Measurements from ENCODE around the gene METTL15.
"Not testable (repeated sequence)": the region's sequence is repeated elsewhere in the genome, so short reads cannot be mapped to it uniquely, and the experiment has no call there.

METTL15 gene

DNA sequence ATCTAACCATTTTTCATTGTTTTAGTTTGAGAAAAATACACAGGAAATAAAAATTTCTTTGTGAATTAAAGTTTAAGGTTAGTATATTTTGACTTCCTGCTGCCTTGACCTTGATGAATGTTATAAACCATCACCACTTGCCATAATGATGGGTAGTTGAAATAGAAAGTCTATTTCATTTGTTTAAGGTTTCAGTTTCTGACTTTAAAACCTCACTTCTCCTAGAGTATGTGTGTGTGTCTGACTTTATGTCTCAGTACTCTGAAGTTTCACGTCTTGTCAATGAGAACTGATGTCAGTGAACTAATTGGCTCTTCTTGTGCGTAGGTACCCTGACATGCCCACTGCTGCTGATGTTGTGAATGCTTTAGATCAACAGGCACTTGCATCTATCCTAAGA, 188.2 kb downstream of the METTL15 start:
- no peak for DNase-seq (ENCODE audit: low spot score)

DNA sequence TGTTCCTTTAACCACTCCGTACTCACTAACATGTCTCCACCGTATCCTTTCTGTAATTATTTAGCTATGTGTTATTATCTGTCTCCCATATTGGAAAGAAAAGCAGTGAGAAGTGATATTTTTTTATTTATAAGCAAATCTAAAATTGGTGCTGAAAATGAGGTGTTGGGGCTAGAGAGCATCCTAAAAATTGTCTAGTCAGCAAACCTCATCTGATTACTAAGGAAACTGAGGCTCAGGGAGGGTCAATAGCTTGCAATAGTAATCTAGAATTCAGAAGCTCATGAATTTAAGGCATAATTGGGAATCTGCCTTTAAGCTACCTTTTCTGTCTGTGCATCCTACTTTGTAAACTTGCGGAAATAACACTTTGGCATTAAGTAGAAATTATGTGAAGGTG, 190.0 kb downstream of the METTL15 start:
- no peak for DNase-seq (ENCODE audit: low spot score)

DNA sequence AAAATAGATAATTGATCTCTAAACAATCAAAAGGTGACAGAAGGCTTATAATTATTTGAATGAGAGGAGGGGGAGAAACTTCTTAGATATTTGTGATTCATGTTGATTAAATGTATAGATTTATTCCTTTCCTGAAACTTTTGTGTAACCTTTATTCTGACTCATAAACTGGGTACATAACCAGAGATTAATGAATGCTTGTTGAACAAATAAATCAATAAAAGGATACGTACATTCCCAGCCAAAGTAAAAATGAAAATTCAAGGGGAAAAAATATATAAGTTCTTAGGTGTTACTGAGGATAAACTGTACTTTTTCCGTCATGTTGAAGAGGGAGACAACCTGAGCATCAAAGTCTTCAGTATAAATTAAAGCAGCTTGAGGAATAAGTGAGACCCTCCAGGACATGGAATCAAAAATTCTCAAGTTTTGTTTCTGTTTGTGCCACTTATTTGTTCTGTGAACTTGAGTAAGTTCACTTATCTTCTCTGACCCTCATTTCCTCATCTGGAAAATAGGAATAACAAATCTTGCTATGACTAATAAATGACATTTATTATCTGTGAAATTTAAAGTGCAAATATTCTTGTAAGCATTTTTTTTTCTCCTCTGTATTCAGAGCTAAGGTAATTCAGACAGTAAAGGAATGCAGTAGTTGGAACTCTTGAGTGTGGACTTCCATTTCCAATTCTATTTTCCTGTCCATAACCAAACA, 195.4 kb downstream of the METTL15 start:
- DNase-seq (ENCODE audit: low spot score): no peak

DNA sequence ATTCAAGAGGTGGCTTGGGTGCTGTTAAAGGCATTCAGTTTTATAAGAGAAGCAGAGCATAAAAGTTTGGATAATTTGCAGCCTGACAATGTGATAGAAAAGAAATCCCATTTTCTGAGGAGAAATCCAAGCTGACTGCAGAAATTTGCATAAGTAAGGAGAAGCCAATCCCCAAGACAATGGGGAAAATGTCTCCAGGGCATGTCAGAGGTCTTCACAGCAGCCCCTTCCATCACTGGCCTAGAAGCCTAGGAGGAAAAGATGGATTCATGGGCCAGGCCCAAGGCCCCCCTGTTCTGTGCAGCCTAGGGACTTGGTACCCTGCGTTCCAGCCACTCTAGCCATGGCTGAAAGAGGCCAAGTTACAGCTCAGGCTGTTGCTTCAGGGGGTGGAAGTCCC, 207.3 kb downstream of the METTL15 start:
- DNase-seq (ENCODE audit: low spot score): no peak

DNA sequence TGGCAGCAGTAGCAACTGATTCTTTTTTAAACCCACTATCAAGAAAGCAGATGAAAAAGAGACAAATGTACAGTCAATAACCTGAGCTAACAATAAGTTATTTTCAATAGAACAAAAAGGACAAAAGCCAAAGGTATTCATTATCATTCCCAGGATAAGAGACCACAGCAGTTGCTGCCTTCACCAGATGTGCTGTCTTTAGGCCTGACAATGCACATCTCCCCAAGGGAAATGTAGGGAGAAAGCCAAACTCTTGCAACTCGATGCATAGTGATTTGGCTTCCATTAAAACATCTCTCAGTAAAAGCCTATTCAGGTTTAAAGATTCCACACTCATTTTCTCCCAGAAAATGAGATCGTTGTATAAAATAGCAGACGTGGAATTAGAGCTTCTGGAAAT, 210.7 kb downstream of the METTL15 start:
- no peak for DNase-seq (ENCODE audit: low spot score)

DNA sequence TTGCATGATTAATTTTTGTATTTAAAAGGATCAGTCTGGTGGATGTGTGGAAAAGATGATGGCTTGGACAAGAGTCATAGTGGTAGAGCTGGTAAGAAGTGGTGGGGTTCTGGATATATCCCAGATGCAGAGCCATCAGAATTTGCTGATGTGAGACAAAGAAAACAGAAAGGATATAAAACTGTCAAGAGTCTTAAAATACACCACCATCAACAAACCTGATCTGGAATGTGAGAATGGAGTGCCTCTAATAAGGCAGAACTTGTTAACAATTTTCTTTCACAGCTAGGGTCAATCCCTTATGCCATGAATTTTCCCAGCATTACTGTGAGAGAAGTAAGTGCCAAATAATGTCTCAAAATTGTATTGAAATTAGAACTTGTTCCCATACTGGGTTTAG, 215.4 kb downstream of the METTL15 start:
- no peak for DNase-seq (ENCODE audit: low spot score)

DNA sequence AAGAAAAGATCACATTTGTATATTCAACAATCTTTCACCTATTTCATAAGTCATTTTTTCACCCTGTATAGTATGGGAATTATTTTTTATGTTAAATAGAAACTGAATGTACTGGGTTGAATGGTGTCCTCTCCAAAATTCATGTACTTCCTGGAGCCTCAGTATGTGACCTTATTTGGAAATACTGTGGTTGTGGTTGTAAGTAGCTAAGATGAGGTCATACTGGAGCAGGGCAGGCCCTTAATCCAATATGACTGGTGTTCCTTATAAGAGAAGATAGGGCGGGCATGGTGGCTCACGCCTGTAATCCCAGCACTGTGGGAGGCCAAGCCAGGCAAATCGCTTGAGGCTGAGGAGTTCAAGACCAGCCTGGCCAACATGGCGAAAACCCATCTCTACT, 224.2 kb downstream of the METTL15 start:
- DNase-seq (ENCODE audit: low spot score): not testable (repeated sequence)

DNA sequence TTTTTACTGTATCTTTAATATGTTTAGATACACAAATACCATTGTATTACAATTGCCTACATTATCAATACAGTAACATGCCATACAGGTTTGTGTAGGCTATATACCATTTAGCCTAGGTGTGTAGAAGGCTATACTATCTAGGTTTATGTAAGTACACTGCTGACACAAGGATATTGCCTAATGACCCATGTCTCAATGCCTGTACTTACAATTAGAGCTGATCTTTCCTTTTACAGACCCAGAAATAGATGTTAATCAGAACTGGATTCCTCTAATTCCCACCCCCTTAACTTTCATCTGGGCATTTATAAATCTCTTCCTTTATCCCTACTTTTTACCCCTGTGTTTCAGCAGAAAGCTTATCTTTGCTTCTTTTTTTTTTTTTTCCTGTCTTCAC, 229.5 kb downstream of the METTL15 start:
- no peak for DNase-seq (ENCODE audit: low spot score)

DNA sequence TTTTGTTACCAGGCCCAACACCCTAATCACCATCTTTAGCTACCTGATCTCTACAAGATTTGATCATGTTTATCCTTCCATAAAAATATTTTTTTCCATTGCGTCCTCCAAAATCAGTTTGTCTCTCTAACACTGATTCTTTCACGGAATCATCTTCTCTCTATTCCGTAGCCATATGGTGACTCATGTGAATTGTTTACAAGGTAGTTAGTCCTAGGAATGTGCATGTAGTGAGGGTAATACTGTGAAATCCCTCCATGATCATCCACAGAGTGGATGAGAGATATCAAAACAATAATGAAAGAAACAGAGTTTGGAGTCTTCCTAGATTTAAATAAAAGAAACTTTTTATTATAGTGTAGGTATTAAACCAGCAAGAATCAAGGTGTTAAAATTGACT, 230.2 kb downstream of the METTL15 start:
- DNase-seq (ENCODE audit: low spot score): no peak

DNA sequence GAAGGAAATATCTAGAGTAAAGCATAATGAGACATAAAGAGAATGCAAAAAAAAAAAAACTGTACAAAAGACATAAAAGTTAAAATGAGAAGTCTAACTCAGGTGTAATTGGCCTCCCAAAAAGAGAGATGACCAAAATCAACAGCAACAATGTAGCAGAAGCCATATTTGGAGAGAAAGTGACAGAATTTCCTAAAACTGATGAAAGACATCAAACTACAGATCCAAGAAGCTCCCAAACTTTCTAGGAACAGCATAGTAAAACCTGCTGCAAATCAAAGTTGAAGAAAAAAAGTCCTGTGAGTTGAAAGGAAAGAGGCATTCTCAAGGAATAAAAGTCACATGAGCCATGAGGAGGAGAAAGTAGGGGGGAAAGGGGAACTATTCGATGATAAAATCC, 231.3 kb downstream of the METTL15 start:
- DNase-seq (ENCODE audit: low spot score): no peak

DNA sequence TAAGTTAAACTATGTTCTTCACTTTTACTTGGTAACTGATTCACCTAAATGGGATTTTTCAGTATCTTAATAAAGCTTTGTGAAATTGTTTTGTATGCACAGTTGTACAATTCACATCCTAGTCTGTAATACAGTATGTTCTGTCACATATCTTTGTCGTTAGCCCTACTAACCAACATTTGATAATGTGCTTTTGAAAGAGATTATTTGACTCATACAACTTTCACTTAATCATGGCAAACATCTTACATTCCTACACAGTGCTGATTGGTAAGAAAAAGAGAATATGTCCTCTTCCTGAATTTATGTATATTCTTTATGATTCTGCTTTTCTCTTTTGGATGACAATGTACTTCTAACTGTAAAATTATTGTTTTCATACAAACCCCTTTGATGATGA, 234.5 kb downstream of the METTL15 start:
- peak; percentile 9 for DNase-seq (ENCODE audit: low spot score)

DNA sequence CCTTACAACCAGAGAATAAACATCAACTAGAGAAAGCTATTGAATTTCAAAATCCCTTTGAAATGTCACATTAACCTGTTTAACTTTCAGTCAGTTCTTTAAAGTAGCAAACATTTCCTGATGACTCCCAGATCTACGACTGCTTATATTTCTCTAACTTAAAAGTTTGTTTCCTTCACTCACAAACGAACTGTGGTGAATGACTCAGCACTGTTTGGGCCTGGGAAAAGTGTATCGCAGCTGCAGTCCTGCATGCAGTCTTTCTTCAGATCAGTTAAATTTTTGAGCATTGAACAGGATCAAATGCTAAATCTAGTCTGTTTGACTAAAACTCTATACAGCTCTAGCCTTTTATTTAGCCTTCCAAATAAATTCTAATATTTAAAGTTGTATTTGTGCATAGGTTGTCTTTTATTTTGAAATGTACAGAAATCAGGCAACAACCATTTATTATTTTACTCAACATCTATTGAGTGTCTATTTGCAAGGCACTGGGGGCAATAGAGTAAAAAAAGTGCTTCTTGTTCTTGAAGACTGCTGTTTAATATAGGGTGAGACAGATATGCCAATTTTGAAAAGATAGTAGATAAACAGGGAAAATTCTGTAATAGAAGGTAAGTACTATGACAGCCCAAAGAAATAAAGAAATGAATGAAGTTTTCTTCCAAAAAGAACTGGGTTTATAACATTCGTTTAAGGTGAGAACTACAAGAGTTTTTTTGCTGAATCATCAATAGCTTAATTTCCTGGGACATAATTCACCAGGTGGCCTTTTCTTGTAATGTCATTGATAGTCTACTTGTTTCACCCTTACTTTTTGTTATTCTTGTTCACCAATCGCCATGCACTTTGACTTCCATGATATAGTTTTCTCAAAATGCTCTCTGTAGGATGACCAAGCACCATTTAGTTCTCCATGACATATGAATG, 235.4 kb downstream of the METTL15 start:
- DNase-seq (ENCODE audit: low spot score): peak; percentile 52

DNA sequence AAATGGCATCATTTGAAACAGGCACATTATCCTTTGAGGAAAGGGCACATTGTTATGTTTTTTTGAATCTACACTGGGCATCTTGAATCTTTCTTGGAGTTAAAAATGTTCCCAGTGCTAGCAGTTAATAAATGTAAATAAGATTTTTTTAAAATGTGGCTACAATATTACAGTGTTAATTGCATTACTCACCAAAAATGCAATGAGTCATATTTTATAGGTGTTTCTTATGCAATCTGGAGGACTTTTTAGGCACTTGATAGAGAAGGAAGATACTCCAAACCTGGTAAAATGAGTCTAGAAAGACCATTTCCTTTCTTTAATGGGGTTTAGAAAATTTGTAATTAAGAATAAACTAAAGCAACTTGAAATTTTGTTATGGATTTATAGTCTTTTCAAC, 238.0 kb downstream of the METTL15 start:
- DNase-seq (ENCODE audit: low spot score): peak; percentile 69

DNA sequence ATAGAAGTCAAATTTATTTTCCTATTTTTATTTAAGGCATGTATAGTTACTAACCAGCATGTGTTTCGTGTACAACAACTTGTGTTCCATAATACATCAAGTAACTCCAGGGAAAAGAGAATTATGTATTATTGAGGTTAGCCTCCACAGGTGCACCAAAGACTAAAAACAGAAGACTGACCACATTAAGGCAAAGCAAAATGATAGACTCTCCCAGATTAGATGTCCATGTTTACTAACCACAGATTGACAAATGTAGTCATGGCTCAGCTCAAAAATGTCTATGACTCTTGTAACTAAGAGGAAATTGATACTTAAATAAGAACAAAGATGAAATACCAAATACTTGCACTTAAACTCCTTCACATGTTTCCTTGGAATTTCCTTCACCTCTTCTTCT, 238.5 kb downstream of the METTL15 start:
- DNase-seq (ENCODE audit: low spot score): peak; percentile 12

DNA sequence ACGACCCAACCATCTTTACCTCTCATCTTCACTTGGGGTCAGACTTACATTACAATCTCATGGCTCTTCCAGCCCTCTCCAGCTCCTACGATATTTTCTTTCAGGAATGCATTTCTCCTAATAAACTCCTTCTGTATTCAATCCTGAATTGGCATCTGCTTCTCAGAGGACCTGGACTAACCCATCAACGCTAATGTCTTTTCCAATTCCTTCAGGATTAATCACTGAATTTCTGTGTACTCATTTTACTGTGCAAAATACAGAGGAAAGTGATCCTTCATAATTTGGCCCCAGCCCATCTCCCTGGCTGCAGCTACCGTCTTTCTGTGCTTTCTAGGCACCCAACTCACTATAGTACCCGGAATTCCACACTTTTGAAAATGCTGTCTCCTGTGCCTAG, 239.2 kb downstream of the METTL15 start:
- DNase-seq (ENCODE audit: low spot score): no peak

DNA sequence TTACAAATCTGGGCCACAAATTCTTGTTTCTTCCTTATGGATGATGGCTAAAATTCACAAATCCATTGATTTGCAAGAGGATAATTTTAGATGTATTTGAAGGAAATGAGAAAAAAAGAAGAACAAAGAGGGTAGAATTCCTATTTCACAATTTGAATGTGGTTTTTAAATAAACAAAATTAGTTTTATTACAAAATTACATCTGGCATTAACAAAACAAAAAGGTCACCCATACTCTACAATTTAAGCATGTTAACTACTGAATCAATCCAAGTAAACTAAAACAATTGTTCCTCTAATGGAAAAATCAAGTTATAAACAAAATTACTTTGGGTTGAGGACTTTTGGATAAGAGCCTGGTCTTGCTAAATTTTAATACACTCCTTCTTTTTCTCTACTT, 242.0 kb downstream of the METTL15 start:
- no peak for DNase-seq (ENCODE audit: low spot score)

DNA sequence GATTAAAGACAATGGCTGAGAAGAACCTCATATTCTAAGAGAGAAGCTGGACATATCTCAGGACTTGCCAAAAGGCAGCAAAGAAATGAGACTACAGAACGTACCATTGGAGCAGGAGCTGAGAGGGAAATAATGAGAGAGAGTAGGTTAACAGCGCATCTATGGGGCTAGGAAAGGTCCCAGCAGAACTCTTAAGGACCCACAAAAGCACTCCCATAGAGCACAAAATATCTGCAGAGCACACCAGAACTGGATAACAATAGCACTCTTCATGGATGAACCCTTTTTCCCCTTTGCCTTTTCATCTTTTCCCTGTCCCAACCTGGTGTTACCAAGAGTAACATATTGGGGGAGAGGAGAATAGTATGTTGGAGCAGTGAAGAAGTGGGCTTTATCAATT, 245.8 kb downstream of the METTL15 start:
- no peak for DNase-seq (ENCODE audit: low spot score)

DNA sequence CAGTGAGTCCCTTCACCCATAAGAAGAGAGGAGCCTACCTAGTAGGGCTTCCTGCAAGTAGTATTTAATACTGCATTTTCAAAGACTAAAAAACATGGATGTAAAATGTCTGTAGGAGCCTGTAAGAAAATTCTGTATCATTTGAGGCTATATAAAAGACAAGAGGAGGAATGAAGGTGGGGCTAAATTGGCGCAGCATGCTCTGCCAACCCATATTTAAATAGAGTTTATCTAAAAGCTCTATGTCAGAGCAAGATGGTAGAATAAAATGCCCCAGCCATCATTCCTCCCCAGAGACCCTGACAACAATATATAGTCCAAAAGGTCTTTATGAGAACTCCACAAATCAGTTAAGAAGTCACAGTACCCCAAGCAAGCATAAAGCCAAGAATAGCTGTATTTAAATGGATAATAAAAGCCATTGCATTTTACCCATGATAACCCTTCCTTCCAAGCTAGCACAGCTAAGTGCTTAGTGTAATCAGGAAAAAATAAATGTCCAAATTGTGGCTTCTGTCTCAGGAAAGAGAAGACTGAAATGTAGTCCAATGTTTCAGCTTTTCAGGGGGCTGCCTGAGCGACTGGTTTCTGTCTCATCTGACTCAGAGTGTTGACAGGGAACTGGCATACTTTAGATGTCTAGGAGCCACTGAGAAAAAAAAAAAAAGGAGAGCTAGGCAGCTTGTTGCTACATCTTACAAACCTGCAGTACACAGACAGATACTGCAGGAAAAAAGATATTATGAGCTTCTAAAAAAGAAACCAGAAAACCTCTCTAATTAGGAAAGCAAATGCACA, 258.6 kb downstream of the METTL15 start:
- DNase-seq (ENCODE audit: low spot score): no peak

DNA sequence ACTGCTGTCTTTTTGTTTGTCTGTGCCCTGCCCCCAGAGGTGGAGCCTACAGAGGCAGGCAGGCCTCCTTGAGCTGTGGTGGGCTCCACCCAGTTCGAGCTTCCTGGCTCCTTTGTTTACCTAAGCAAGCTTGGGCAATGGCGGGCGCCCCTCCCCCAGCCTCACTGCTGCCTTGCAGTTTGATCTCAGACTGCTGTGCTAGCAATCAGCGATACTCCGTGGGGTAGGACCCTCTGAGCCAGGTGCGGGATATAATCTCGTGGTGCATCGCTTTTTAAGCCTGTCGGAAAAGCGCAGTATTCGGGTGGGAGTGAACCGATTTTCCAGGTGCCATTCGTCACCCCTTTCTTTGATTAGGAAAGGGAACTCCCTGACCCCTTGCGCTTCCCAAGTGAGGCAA, 269.9 kb downstream of the METTL15 start:
- DNase-seq (ENCODE audit: low spot score): not testable (repeated sequence)
